T-helper 9 cell (primary cell): Measurements from ENCODE around the gene ZC3H11A.
"Not testable (repeated sequence)": the region's sequence is repeated elsewhere in the genome, so short reads cannot be mapped to it uniquely, and the experiment has no call there.

Source experiments
- DNase-seq: peaks from one replicate; pipeline ENCODE4 v3.0.0-alpha.2; 2020

ZC3H11A gene

DNA sequence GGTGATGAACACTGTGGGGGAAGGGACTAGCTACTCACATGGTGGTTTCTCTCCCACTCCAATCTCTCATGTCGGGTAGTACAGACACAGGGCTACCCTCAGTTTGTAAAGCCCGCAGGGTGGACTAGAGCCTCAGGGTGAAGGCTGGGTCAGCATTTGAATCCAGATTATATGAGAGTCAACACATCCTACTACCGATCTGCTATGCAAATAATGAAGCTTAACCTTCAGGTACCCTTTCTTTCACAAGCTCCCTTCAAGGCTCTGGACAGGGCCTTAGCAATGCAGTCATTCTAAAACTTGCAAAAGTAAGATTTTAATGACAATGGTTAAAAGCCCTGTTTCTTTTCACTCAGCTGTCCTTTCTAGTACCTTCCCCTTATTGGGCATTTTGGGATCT is 5.5 kb upstream of the ZC3H11A start:
- DNase-seq = no peak

- DNase-seq = no peak
Observed at GRCh38 chr1:203791498-203791897, 3.9 kb upstream of the ZC3H11A start.

GRCh38 chr1:203792486-203792885 is 2.9 kb upstream of the ZC3H11A start:
- no peak for DNase-seq

- DNase-seq = not testable (repeated sequence)
Observed at GRCh38 chr1:203793561-203793960, 1.9 kb upstream of the ZC3H11A start.

- DNase-seq = no peak
Observed at GRCh38 chr1:203794764-203795440, 521 bp upstream of the ZC3H11A start.

- DNase-seq = peak; percentile 7
Observed at GRCh38 chr1:203796236-203796605, 798 bp downstream of the ZC3H11A start.

GRCh38 chr1:203797216-203797615 is 1.8 kb downstream of the ZC3H11A start:
- DNase-seq = no peak

DNA sequence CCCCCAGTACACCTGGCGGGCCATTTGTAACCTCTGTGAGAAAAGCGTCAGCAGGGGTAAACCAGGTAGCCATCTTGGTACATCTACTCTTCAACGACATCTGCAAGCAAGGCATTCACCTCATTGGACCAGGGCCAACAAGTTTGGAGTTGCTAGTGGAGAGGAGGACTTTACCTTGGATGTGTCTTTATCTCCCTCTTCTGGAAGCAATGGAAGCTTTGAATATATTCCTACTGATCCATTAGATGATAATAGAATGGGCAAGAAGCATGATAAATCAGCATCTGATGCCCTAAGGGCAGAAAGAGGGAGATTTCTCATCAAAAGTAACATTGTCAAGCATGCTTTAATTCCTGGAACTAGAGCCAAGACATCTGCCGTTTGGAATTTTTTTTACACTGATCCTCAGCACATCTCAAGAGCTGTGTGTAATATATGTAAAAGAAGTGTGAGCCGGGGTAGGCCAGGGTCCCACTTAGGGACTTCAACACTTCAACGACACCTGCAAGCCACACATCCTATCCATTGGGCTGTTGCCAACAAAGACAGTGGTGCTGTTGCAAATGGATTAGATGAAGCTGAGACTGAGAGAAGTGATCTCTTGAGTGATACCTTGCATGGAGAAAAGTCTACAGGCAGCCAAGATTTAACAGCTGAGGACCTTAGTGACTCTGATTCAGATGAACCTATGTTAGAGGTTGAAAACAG is 2.7 kb downstream of the ZC3H11A start:
- no peak for DNase-seq

- DNase-seq = no peak
Observed at GRCh38 chr1:203799157-203799556, 3.7 kb downstream of the ZC3H11A start.

- no peak for DNase-seq
Observed at GRCh38 chr1:203799971-203800370, 4.5 kb downstream of the ZC3H11A start.

DNA sequence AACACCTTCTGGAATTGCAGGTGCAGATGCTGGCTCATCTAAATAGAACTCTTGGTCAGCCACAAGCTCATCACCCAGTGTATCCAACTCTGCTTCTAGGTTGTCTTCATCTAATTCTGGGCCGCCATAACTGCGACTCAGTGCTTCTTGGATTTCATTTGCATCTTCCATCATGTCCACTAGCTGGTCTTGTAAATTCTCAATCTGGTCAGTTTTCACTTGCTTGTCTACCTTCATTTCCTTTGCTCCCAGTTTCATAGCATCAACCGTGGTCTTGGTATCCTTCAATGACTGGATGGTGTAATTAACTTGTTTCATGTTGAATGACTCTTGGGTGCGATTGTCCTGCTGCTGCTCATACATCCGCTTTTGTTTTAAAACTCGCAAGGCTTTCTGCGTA is 10.3 kb downstream of the ZC3H11A start:
- no peak for DNase-seq

DNA sequence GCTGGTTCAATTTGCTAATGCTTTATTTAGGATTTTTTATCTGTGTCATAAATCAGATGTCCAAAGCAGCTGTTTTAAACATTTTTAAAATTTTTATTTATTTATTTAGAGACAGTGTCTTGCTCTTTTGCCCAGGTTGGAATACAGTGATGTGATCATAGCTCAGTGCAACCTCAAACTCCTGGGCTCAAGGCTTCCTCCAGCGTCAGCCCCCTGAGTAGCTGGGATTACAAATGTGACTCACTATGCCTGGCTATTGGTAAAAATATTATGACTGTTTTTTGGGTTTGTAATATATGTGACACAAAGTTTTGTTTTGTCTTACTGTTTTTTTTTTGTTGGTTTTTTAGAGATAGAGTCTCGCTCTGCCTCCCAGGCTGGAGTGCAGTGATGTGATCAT is 11.8 kb downstream of the ZC3H11A start:
- DNase-seq = no peak

GRCh38 chr1:203813581-203814341 is 18.3 kb downstream of the ZC3H11A start:
- DNase-seq = no peak

GRCh38 chr1:203818399-203818798 is 23.0 kb downstream of the ZC3H11A start:
- no peak for DNase-seq

DNA sequence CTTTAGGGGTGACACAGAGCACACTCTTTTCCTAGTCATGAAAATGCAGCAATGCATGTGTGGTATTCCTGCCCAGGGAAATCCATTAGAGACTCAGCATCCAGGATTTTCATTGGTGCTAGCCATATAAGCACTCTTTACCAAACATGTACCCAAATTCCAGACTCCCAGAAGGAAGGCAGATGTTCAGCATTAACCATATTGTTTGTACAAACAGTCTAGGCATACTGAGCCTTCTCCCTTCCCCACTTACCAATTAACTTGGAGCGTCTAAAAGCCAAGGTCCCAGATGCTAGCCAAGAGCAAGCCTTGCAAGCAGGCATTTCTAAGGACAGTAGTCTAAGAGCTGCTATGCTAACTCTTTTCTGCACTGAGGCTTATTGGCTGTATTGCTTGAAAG is 27.9 kb downstream of the ZC3H11A start:
- no peak for DNase-seq

DNA sequence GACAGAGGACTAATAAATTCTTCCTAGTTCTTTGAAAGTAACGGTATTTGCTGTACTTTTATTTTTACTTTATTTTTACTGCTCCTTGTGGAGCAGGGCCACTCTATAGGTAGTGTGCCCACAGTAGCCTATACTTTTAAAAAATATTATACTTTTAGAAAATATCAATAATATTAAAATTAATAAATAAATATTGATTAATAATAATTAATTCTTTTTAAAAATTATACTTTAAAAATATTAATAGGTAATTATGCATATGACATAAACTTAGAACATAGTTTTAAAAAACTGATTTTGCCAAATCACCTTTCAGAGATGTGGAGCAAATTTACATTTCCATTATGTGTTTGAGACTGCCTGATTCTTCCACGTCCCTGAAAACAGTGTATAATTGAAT is 30.8 kb downstream of the ZC3H11A start:
- DNase-seq = no peak

- no peak for DNase-seq
Observed at GRCh38 chr1:203828002-203828401, 32.6 kb downstream of the ZC3H11A start.

GRCh38 chr1:203828503-203828902 is 33.1 kb downstream of the ZC3H11A start:
- DNase-seq = no peak

DNA sequence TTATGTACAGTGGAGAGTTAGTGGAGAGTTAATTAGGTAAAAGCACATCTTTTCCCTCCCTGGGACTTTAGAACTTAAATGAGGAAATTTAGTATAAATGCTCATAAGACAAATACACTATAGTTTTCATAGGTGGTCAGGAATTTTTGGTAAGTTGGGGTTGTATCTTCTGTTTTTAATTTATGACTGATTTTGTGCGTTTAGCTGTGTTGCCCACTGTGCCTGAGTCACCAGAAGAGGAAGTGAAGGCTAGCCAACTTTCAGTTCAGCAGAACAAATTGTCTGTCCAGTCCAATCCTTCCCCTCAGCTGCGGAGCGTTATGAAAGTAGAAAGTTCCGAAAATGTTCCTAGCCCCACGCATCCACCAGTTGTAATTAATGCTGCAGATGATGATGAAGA is 33.8 kb downstream of the ZC3H11A start:
- not testable (repeated sequence) for DNase-seq

GRCh38 chr1:203835476-203835875 is 40.1 kb downstream of the ZC3H11A start:
- DNase-seq = no peak

DNA sequence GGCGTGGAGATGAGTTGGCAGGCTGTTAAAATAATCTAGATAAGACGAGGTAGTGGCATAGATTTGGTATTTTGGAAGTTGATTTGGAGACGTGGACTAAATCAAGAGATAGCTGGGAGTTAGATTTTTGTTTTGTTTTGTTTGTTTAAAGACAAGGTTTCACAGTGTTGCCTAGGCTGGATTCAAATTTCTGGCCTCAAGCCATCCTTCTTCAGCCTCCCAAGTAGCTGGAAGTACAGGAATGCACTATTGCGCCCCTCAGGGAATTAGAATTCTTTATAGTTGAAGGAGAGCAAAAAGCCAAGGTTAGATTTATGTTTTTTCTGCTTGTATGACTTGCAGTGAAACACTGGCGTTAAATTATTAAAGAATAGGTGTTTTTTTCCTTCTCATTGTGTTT is 43.7 kb downstream of the ZC3H11A start:
- no peak for DNase-seq

DNA sequence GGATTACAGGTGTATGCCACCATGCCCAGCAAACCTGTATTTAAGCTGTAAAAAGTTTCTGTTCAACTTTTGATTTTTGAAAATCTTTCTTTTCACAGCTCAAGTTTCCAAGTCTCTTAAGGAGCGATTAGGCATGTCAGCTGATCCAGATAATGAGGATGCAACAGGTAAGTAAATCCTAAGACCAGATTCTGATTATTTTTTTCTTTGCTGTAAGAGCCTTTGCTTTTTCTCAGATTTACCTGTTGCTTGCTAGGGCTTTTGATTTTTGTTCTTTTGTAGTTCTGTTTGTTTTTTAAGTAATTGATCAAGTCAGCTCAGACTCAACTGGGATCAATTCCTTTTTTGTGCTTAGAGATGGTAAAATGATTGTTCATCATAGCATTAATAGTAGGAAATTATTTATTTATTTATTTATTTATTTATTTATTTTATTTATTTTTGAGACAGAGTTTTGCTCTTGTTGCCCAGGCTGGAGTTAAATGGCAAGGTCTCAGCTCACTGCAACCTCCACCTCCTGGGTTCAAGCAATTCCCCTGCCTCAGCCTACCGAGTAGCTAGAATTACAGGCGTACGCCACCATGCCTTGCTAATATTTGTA is 44.9 kb downstream of the ZC3H11A start:
- DNase-seq = no peak

- no peak for DNase-seq
Observed at GRCh38 chr1:203842559-203842876, 47.1 kb downstream of the ZC3H11A start.

- DNase-seq = no peak
Observed at GRCh38 chr1:203843435-203843834, 48.0 kb downstream of the ZC3H11A start.
